Measurements from ENCODE around the gene NT5DC3. TPM values are rescaled to one million over a fixed set of nuclear protein-coding genes. Genes with fewer than 3 reads are reported as not detected.

Gene NT5DC3
- total RNA-seq, 3 donors from 2014 or later: 3.8 to 19.9 (median 12.5) TPM

DNA sequence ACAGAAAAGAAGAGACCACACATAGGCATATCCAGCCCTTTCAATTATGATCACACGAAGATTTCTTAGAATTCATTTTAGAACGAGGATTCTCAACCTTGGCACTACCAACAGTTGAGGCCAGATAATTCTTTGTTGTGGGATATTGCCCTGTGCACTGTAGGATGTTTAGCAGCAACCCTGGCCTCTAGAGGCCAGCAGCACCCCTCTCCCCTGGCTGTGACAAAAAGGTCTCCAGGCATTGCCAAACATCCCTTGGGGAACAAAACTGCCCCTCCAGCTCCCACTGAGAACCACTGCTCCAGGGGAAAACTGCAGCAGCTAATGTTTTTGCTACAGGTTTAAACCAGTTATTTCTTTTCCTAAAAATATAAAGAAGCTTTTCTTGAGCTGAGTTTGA, 7.1 kb downstream of the NT5DC3 start:
- intact Hi-C loops (cut with DNase I; ENCODE audit: low total_unique reads): no loop called here
- Histone ChIP-seq H3K27me3 (no peaks in the 10 kb centered on the region), H3K4me1 (no peaks in the 10 kb centered on the region), H3K27ac (no peak overlapping the region), H3K4me3 (no peak overlapping the region), H3K9me3 (no peaks in the 10 kb centered on the region), H3K36me3 (no peaks in the 10 kb centered on the region)
- DNase-seq (ENCODE audit: low spot score in 2 of 2): no peak
- TF ChIP-seq POLR2AphosphoS5 (IDR thresholded peaks at IDR 0.05) (no peak), CTCF (IDR thresholded peaks at IDR 0.05) (no peak), POLR2A (IDR thresholded peaks at IDR 0.05) (no peak)

- no peaks in the 10 kb centered on the region for H3K36me3 ChIP-seq
- H3K27me3 ChIP-seq: no peaks in the 10 kb centered on the region
- no peak for TF ChIP-seq POLR2AphosphoS5 (IDR thresholded peaks at IDR 0.05)
- no peak for TF ChIP-seq CTCF (IDR thresholded peaks at IDR 0.05)
- no peak for TF ChIP-seq POLR2A (IDR thresholded peaks at IDR 0.05)
- intact Hi-C loops (cut with DNase I; ENCODE audit: low total_unique reads): no loop called here
- H3K9me3 ChIP-seq: no peaks in the 10 kb centered on the region
- DNase-seq (ENCODE audit: low spot score in 2 of 2): no peak
- H3K27ac ChIP-seq: no peak overlapping the region
- no peaks in the 10 kb centered on the region for H3K4me1 ChIP-seq
- no peak overlapping the region for H3K4me3 ChIP-seq
Observed at GRCh38 chr12:103833095-103833775, 7.8 kb downstream of the NT5DC3 start.

DNA sequence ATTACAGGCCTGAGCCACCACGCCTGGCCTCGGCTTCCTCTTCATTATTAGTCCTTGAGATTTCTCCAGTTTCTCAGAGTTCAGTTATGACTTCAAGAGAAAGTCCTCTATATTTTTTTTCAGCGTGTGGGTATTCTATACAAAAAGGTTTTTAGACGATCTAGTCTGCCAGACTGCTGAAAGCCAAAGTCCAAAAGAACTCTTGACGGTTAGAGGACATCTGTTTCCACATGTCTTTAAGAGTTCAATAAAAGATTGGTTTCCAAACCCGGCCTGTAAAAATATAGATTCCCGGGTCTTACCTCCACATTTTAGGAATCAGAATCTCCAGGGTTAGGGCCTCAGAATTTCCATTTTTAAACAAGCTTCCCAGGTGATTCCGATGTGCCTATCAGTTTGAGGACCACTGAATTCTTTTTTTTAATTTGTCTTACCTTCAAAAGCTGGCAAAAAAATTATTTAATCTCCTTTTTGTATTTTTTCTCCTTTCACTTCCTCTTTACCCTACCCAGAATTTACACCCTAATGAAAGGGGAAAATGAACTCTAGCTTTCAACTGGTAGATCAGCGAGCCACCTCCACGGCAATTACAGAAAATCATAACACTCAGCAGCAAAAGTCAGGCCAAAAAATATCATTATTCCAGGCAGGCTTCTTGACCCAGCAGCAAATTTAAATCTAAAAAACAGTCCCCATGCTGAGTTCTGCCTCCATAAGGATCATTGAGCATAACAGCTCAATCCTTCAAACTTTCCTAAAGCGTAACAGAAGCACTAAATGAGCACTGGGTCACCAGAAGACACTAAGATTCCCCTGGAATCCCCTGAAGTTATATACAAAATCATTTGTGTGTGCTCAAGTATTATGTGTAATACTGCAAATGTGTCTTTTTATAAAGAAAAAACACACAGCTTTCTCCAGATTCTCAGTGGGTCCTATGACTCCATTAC, 8.7 kb downstream of the NT5DC3 start:
- no peak overlapping the region for H3K4me3 ChIP-seq
- intact Hi-C loops (cut with DNase I; ENCODE audit: low total_unique reads): no loop called here

DNA sequence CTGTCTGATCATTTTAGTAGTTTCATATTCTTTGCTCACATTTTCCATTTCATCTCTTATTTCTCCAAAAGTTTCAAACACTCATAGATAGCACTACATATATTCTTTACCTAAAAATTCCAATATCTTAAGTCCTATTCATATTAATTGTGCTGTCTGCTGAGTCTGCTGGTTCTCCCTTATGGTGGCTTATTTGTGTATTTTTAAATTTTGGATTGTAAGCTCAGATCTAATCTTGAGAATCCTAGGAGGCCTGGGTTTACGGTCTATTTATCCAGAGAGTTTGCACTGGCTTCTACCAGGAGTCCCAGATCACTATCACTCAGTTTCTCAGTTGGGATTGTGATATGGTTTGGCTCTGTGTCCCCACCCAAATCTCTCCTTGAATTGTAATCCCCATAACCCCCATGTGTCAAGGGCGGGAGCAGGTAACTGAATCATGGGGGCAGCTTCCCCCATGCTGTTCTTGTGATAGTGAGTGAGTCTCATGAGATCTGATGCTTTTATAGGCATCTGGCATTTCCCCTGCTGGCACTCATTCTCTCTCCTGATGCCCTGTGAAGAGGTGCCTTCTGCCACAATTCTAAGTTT, 10.2 kb downstream of the NT5DC3 start:
- Histone ChIP-seq H3K36me3 (no peaks in the 10 kb centered on the region), H3K9me3 (no peaks in the 10 kb centered on the region), H3K4me1 (no peaks in the 10 kb centered on the region), H3K4me3 (no peak overlapping the region), H3K27ac (no peak overlapping the region), H3K27me3 (no peaks in the 10 kb centered on the region)
- TF ChIP-seq POLR2AphosphoS5 (IDR thresholded peaks at IDR 0.05) (no peak), POLR2A (IDR thresholded peaks at IDR 0.05) (no peak), CTCF (IDR thresholded peaks at IDR 0.05) (no peak)
- intact Hi-C loops (cut with DNase I; ENCODE audit: low total_unique reads): no loop called here
- DNase-seq (ENCODE audit: low spot score in 2 of 2): no peak

More for the DNA sequence above, 8.7 kb downstream of the NT5DC3 start:
- Histone ChIP-seq H3K27me3 (no peaks in the 10 kb centered on the region), H3K36me3 (no peaks in the 10 kb centered on the region), H3K9me3 (no peaks in the 10 kb centered on the region), H3K4me1 (no peaks in the 10 kb centered on the region), H3K27ac (no peak overlapping the region)
- TF ChIP-seq POLR2AphosphoS5 (IDR thresholded peaks at IDR 0.05) (no peak), POLR2A (IDR thresholded peaks at IDR 0.05) (no peak), CTCF (IDR thresholded peaks at IDR 0.05) (no peak)
- no peak for DNase-seq (ENCODE audit: low spot score in 2 of 2)

All from breast epithelium (tissue), 4 donors.